ENCODE measurements around the gene DOK3.

DNA sequence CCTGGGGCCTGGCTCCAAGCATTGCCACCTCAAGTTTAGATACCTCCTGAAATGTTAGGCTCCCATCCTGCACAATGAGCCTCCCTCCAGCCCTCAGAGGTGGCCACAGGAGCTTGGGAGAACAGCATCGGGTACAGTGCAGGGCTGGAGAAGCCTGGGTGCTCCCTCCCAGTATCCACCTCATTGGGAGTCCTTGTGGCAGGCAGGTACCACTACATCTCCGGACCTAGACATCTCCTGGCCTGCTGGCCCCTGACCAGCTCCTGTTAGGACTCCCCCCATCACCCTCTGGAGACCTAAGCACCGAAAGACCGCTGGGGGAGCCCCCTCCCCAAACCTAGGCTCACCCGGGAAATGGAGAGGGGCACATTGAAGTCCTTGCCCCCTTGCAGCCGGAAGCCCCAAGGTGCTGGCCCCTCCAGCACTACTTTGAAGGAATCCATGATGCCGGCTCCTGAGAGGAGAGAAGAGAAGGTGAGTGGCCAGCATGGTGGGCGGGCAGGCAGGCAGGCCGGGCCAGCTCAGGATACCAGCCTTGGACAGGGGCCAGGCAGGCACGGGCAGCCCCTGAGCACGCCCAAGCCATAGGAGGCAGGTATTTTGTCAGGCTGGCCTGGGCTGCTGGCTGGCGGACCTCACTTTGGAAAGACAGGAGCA is 13.4 kb downstream of the DOK3 start:
- TF ChIP-seq, protein P1, sequence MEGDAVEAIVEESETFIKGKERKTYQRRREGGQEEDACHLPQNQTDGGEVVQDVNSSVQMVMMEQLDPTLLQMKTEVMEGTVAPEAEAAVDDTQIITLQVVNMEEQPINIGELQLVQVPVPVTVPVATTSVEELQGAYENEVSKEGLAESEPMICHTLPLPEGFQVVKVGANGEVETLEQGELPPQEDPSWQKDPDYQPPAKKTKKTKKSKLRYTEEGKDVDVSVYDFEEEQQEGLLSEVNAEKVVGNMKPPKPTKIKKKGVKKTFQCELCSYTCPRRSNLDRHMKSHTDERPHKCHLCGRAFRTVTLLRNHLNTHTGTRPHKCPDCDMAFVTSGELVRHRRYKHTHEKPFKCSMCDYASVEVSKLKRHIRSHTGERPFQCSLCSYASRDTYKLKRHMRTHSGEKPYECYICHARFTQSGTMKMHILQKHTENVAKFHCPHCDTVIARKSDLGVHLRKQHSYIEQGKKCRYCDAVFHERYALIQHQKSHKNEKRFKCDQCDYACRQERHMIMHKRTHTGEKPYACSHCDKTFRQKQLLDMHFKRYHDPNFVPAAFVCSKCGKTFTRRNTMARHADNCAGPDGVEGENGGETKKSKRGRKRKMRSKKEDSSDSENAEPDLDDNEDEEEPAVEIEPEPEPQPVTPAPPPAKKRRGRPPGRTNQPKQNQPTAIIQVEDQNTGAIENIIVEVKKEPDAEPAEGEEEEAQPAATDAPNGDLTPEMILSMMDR (IDR thresholded peaks at IDR 0.05), result peak in 4 of 5 experiments; percentile 21 to 48 (median 36)
- TF ChIP-seq EP300 (IDR thresholded peaks at IDR 0.05; ENCODE audit: low read depth), result no peak

Measured in transverse colon (tissue), 3 donors.